Measurements from ENCODE around the gene LCE5A.

DNA sequence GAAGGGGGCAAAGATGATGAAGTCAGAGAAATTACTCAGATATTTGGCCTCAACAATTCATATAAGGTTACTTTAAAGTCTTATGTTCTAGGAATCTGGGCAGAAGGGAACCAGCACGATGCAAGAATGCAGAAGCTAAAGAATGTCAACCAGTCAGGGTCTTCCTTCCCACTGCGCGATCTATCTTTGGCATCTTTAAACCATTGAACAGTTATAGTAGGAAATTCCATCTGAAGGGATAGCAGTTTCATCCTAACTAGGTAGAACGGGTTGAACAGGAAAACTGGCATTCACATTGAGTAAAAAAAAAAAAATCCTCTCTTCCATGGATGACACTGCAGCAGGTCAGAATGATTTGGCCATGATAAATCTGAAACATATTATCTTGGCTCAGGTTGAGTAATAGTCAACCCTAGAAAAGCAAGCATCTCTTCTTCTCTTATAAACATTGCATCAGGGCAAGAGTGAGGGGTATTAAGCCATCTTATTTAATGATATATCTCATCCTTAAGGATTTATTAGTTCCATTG, 10.0 kb downstream of the LCE5A start:
- TF ChIP-seq, protein P1, sequence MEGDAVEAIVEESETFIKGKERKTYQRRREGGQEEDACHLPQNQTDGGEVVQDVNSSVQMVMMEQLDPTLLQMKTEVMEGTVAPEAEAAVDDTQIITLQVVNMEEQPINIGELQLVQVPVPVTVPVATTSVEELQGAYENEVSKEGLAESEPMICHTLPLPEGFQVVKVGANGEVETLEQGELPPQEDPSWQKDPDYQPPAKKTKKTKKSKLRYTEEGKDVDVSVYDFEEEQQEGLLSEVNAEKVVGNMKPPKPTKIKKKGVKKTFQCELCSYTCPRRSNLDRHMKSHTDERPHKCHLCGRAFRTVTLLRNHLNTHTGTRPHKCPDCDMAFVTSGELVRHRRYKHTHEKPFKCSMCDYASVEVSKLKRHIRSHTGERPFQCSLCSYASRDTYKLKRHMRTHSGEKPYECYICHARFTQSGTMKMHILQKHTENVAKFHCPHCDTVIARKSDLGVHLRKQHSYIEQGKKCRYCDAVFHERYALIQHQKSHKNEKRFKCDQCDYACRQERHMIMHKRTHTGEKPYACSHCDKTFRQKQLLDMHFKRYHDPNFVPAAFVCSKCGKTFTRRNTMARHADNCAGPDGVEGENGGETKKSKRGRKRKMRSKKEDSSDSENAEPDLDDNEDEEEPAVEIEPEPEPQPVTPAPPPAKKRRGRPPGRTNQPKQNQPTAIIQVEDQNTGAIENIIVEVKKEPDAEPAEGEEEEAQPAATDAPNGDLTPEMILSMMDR (IDR thresholded peaks at IDR 0.05), result no peak
- TF ChIP-seq ZFX (IDR thresholded peaks at IDR 0.05; ENCODE audit: borderline replicate concordance), result no peak
